Measurements from ENCODE around the gene THBS4.
"Not testable (repeated sequence)": the region's sequence is repeated elsewhere in the genome, so short reads cannot be mapped to it uniquely, and the experiment has no call there.

Gene THBS4

GRCh38 chr5:80077051-80077714 is 42.0 kb downstream of the THBS4 start:
- DNase-seq, result no peak

GRCh38 chr5:80078921-80079320 is 43.8 kb downstream of the THBS4 start:
- no peak for DNase-seq

- no peak for DNase-seq
These were observed 47.1 kb downstream of the THBS4 start for GRCh38 chr5:80082281-80082680.

- peak in 5 of 6 experiments; percentile 13 to 67 (median 42) for DNase-seq
These were observed 47.6 kb downstream of the THBS4 start for GRCh38 chr5:80082731-80083100.

DNA sequence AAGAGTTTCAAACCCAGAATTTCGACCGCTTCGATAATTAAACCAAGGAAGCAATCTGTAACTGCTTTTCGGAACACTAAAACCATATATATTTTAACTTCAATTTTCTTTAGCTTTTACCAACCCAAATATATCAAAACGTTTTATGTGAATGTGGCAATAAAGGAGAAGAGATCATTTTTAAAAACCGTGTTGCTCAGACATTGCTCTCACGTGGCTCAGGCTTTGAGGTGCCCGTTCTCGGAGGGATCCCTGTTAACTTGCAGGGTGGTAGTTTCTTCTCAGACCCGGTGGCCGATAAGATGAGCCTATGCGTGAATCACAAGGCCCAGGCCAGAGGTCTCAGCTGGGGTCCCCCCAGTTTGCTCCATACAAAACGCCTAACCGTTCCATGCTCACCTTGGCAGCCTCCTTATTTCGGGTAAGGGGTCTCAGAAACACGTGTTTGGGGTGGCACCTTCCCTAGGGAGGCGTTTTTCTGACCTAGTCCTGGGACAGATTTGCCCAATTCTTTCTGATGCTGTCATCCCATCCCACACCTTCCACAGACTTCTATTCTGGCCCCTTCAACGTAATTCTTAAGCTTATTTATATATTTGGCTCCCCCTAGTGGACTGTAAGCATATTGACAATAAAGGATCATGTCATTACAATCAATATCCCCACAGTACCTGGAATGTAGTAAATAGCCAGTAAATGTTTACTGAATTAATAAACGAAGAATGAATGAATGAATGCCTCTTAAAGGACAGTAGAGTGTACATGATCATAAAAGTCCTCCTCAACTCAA is 48.1 kb downstream of the THBS4 start:
- peak in 5 of 6 experiments; percentile 4 to 72 (median 17) for DNase-seq

- DNase-seq, result no peak
These were observed 55.7 kb downstream of the THBS4 start for GRCh38 chr5:80090884-80091166.

GRCh38 chr5:80091792-80092192 is 56.6 kb downstream of the THBS4 start:
- DNase-seq, result peak; percentile 6 to 80 (median 34)

DNA sequence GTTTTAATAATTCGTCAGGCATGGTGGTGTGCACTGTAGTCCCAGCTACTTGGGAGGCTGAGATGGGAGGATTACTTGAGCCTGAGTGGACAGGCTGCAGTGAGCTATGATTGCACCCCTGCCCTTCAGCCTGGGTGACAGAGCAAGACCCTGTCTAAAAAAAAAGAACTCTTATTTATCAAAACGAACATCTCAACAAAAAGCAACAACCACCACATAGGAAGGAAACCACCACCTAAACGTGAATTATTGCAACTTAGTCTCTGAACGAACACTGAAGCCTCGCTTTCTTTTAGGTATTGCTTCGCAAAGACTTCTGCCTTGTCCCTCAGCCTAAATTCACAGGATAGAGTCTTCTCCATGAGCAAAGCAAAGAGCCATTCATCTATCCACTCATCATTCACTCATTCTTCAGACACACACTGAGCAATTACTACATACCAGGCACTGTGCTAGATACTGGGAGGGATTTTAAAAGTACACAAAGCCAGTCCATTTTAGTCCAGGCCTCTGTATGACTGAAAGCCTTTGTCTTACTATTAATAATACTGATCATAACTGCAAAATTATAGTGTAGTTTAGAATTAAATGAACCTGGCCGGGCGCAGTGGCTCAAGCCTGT is 57.4 kb downstream of the THBS4 start:
- DNase-seq, result peak in 1 of 6 experiments; percentile 49

DNA sequence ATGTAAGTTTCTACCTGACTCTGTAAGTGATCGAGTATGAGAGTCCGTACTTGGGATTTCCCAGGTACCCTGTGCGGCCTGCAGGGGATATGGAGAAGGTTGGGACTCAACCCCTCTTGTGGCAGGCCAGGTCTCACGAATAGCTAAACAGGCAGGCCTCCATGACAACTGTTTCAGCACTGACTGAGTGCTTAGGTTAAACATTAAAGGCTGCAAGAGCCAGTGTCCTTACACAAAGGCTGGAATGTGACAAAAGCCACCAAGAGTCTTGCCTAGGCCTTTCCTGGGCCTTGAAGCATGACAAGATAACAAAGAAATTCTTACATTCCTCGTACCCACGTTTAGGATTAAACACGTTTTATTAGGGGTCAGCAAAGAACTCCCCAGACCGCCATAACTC is 58.6 kb downstream of the THBS4 start:
- no peak for DNase-seq

DNA sequence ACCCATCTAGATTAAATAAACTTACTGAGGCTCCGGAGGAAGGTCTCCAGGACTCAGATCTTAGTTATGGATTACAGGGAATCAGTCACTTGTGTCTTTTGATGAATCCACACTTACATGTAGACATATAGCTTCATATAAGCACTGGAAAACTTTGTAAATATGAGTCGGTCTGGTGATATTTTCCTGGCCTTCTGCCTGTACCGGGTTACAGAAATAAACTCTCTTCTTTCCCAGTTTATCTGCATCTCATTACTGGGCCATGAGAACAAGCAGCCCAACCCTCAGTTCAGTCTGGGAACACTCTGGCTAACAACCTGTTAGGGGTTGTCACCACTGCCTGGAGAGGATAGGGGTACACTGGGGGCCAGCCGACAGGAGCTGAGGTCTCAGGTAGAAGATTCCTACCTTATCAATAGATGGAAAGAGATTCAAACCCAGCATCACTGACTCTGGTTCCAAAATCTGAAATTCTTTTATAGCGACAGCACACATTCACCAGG is 59.1 kb downstream of the THBS4 start:
- no peak for DNase-seq

GRCh38 chr5:80097451-80097850 is 62.3 kb downstream of the THBS4 start:
- no peak for DNase-seq

- no peak for DNase-seq
These were observed 66.8 kb downstream of the THBS4 start for GRCh38 chr5:80101993-80102392.

GRCh38 chr5:80103371-80103770 is 68.2 kb downstream of the THBS4 start:
- DNase-seq, result no peak

GRCh38 chr5:80105698-80106439 is 70.7 kb downstream of the THBS4 start:
- no peak for DNase-seq

GRCh38 chr5:80106916-80107315 is 71.8 kb downstream of the THBS4 start:
- DNase-seq, result no peak

DNA sequence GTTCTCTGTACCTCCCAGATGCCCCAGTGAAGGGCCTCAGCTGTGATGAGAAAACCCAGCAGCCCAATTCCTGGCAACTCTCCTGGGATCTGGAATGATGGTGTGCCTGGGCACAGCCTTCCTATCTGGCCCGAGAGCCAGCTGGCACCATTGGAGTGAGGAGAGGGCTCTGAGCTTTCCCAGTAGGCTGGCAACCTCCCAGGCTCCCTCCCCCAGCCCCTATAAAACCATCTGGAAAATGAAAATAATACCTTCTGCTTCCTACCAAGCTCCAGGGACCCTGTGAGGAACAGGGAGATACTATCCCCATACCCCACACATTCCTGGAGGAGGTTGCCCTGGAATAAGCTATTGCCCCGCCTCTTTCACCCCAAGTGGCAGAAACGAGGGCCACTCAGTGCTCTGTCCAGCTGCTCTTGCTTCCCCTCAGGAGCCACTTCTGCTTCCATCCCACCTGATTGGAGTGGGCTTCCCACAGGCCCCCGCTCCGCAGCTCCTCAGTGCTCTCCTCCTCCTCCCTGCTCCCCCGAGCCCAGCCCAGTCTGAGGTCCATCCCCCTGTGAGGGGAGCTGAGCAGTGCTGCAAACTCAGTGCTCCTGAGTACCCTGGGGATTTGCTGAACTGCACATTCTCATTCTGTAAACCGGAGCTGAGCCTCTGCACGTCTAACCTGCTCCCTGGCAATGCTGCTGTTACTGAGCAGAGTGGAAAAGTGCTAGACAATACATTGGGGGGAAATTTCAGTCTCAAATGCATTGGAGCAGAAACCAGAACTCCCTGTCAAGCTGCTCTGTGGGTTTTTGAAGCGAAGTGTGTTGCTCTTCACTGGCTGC is 74.7 kb downstream of the THBS4 start:
- DNase-seq, result no peak

GRCh38 chr5:80111376-80111990 is 76.3 kb downstream of the THBS4 start:
- not testable (repeated sequence) for DNase-seq

DNA sequence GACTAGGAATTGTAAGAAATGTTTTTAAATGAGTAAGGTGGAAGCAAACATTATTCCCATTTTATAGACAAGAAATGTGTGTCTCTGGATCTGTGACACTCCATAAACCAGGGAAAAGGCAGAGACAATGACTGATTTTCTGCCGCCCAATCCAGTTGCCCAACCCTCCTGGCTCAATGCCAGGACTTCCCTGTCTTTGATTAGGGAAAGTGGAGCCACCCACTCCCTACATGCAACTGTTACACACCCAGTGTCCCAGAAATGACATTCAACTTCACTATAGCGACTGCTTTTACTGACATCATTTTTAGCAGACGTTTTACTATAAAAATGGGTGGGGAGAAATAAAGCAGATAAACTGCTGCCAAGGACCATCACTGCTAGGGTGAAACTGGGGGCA is 79.7 kb downstream of the THBS4 start:
- no peak for DNase-seq

DNA sequence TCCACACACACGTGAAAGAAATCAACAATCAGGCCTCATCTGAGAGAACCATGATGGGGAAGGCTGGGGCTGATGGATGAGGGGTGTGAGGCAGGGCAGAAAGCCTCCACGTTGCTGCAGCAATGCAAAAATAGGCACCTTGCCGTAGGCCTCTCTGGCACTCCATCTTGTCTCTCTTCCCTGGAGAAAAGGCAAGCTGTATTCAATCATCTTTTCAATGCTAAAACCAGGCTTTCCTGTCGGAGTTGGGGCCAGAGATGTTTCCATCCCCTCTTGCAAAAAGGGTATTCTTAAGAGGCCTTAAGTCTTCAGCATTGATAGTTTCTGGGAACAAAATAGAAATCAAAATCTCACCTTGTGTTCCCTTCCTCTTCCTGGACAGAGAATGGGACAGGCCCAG is 80.9 kb downstream of the THBS4 start:
- DNase-seq, result no peak

- DNase-seq, result no peak
These were observed 81.3 kb downstream of the THBS4 start for GRCh38 chr5:80116465-80116864.

- no peak for DNase-seq
These were observed 82.3 kb downstream of the THBS4 start for GRCh38 chr5:80117446-80117845.

DNA sequence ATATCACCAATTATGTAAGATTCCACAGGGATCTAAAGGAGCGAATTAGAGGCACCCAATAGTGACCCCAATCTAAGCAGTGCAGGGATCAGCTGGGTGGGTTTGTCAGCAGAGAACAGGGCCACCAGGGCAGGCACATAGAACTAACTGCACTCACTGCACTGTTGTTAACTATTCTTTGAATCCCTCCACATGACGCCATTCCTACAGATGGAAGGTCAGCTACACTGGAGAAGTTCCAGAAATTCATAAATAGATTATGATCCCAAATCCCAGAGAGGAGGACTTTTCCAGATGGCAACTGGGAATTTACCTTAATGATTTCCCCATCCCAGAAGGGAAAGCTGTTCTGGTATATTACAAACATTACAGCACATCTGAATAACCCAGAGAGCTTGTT is 84.2 kb downstream of the THBS4 start:
- DNase-seq, result no peak

All from stimulated activated naive CD4-positive, alpha-beta T cell (primary cell).